Measurements from ENCODE around the gene FBXO31.

Gene FBXO31

DNA sequence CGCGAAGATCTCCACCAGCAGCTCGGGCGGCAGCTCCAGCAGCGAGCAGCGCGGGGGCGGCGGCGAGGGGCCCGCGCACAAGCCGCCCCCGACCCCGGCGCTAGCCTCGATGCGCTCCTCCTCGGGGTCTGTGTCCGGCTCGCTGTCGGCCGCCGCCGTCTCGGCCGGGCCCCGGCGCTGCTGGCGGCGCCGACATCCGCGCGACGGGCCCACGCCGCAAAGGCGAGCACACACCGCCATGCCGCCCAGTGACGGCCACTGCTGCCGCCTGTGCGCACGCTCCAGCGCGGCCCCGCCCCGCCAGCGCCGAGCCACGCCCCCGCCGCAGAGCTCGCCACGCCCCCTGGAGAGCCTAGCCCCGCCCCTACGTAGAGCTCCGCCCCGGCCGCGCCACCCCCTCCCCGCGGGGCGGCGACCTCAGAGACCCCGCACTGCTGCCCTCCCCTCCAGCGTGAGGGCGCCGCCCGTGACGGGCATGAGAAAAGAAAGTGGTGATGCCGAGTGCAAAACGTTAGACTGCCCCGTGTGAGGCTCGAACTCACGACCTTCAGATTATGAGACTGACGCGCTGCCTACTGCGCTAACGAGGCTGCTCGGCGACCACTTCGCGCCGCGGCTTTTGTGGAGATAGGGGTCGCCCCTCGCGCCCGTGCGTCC lies at the start of gene FBXO31:
Gene FBXO31 (minus strand): TSS at position 272 of the 657 bp plus-strand sequence. CDS start 32 bp downstream, at position 240.
- DNase-seq (ENCODE audit: low read depth), result peak; percentile 89

DNA sequence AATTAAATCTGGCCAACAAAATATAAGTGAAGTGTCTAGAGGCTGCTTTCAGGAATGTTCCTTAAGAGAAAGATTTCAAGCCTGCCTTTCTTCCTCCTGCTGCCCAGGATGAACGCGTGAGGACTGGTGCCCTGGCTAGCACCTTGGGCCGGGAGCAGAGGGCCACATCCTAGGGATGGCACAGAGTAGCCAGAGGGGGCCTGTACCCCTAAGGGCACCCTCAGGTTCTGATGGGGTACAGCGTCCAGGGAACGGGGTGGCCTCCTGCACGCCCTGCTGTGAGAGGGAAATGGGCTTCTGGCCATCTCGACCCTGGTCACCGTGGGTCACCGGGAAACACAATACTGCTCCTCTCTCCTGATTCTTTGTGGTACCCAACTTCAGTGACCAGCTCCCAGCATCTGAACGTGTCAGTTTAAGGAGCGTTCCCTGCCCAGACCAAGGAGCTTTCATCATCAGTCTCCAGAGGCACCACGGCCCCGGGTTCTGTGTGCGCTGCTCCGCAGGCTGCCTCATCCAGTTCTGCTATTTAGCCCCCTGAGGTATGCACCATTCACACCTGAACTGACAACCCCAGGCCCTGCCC lies 48.8 kb upstream of the FBXO31 start:
- DNase-seq (ENCODE audit: low read depth), result no peak

DNA sequence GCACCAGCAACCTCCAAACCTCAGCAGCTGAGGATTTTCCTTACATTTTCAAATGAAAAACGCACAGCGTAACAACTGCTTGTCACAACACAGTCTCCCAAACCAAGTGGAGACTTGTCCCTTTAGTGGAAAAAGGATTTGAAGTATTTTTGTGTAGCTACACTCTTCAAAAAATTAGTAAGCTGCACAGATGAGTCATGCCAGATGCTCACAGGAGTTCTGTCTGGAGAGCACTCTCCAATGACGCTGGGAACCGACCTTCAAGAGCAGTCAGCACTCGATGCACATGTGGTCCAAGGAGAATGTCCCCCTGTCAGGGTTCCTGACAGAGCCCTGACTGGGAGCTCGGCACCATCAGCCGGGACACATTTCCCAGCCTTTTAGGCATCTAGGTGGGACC lies 48.4 kb upstream of the FBXO31 start:
- no peak for DNase-seq (ENCODE audit: low read depth)

DNA sequence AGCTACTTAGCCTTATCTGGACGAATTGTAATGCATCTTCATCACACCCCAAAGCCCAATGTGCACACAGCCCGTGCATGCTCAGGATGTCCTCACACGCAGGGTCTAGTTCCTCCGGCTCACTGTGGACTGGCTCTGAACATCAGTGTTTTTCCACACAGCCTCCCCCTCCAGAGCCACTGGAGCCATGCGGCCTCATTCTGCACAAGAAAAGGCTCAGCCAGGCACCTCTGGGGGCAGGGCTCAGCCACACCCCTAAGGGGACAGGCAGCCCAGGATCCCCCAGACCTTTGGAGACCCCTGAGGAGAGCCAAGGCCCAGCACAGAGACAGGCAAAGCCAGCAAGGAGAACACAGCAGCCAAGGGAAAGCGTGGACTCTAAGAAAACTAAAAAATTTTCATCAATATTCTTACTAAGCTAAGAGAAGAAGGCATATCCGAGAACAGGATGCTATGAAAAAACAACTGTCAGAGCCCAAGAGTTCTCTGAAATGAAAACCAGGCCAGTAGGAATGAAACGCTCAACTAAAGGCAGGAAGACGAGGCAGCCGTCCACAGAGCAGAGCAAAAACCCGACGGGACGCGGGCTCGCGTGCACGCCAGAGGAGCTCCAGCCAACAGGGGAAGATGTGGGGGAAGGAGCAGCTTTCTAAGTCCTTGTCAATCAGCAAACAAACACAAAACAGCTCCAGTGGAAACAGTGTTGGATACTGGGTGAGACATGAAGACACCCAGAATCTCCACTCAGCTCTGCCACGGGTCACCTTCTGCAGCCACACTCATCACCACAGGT lies 43.0 kb upstream of the FBXO31 start:
- DNase-seq (ENCODE audit: low read depth), result no peak

GRCh38 chr16:87425941-87426340 lies 42.4 kb upstream of the FBXO31 start:
- DNase-seq (ENCODE audit: low read depth), result no peak

- DNase-seq (ENCODE audit: low read depth), result no peak
Observed at GRCh38 chr16:87424266-87424665, 40.7 kb upstream of the FBXO31 start.

GRCh38 chr16:87423429-87423828 lies 39.9 kb upstream of the FBXO31 start:
- no peak for DNase-seq (ENCODE audit: low read depth)

GRCh38 chr16:87422106-87422505 lies 38.5 kb upstream of the FBXO31 start:
- DNase-seq (ENCODE audit: low read depth), result no peak

DNA sequence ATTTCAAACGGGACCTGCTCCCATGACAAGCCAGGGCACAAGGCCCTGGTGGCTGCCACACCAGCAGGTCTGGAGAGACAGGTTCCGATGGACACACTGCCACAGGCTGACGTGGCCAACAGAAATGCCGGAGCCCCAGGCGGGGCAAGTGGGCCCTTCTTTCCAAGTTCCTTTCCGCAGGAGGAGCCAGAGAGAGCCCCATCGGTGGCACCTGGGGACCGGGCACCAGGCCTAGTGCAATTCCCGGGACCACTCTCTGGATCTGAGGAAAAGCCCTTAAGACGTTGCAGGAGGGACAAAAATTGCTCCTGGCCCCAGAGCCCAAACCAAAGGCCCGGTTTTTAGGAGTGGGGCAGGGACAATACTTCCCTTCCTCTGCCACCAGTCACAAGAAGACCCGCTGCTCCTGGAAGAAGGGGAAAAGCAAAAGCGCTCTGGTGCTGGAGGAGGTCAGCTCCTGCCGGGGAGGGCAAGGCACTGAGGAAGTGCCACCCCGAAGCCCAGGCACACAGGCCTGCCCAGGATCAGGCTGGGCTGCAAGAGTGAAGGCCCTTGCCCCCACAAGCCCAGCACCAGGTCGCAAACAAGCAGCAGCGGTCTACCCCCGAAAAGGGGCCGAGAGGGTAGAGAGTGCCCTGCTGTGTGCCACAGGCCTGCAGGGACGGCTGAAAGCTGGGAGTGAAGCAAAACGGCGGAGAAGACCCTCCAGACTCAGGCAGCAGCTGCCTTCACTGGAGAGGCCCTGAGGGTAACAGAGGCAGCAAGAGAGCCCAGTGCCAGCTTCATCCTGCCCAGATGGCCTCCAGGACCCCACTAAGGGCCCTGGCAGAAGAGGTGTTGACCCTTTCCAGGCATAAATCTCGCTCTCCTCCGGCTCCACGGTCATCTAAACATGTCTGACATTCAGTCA lies 37.7 kb upstream of the FBXO31 start:
- no peak for DNase-seq (ENCODE audit: low read depth)

DNA sequence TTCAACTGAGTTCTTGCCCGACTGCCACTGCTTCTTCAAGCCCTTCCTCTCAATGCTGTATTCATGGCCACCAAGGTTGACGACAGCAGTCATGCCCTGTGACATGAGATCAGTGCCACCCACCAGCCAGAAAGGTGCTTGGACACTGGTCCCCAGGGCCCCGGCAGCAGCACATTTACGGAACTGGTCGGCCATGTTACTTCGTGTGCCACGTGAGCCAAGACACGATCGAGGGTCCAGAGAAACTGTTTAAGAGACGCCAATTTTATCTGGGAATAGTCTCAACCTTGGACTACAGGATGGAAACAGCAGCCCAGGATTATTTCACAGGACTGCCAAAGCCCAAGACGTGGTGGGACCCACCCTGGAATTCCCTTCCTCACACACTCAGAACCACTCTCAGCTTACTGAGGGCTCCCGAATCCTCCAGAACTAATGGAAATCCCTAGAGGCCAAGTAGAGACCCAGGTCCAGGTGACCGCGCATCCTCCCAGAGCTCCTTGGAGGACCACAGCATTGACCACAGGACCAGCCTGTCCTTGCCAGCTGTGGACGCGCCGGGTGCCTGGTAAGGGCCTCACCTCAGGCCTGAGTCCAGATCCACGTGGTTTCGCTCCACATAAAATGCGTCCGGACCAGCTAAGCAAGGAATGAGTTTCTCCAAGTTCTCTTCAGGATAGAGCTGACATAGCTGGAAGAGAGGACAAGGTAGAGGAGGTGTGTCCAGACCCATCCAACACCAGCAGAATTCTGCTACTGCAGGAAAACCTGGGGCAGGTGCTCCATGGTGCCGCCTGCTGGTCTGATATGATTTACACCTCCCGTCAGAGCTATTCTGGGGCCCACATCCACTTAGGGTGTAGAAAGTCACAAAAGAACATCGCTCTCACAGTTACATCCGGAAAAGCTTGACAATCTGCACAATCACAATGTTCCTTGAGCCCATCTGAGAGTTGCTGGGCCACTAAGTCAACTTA lies 36.7 kb upstream of the FBXO31 start:
- DNase-seq (ENCODE audit: low read depth), result no peak

DNA sequence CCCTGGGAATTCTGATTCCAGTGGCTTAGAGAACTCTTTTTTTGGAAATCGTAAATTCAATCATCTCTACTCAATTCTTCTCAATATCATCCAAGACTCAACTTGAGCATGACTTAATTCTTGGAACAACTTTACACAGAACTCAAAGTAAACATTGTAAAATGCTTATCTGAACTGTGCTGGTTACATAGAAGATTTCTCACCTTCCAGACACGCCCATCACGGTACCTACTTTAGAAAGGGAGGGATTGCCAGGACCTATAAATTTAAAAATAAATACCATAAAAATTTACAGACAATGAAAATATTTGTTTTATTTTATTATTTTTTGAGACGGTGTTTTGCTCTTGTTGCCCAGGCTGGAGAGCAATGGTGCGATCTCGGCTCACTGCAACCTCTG lies 35.1 kb upstream of the FBXO31 start:
- DNase-seq (ENCODE audit: low read depth), result no peak

GRCh38 chr16:87418216-87418615 lies 34.6 kb upstream of the FBXO31 start:
- no peak for DNase-seq (ENCODE audit: low read depth)

GRCh38 chr16:87417528-87417910 lies 33.9 kb upstream of the FBXO31 start:
- no peak for DNase-seq (ENCODE audit: low read depth)

GRCh38 chr16:87416826-87417527 lies 33.4 kb upstream of the FBXO31 start:
- no peak for DNase-seq (ENCODE audit: low read depth)

DNA sequence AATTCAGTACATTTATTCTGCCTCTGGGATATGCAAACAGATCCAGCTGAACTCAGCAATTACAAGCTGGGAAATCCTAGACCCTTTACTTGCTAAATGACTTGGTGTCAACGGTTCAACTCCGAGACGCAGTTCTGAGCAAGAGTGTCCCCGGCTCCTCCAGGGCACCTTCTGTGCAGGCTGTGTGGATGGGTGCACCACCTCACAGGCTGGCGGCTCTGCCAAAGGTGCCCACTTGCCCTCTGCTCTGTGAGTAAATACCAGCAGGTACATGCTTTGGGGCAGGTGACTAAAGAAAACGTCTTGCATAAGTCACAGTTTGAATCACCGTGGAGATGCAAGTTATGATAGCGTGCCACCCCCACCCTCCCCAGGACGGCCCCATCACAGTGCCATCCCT lies 31.9 kb upstream of the FBXO31 start:
- DNase-seq (ENCODE audit: low read depth), result no peak

- DNase-seq (ENCODE audit: low read depth), result no peak
Observed at GRCh38 chr16:87414251-87414680, 30.7 kb upstream of the FBXO31 start.

DNA sequence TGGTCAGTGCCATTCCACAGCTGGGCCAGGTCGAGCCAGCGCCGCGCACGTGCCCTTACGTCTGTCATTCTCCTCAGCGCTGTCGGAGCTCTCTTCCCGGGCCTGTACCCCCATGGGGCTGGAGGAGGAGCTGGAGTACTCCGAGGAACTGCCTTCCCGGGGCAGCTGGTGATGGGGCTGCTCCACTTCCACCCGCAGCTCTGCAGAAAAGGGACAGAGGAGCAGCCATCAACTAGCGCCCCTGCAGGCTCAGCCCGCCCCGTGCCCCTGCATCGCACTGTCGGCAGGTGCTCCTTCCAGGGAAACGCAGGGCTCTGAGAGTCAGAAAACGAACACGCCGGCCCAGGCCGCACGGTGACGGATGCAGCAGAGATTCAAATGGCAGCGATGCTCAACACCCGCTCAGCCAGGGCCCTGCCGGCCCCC lies 29.4 kb upstream of the FBXO31 start:
- DNase-seq (ENCODE audit: low read depth), result no peak

GRCh38 chr16:87412371-87412995 lies 28.9 kb upstream of the FBXO31 start:
- no peak for DNase-seq (ENCODE audit: low read depth)

DNA sequence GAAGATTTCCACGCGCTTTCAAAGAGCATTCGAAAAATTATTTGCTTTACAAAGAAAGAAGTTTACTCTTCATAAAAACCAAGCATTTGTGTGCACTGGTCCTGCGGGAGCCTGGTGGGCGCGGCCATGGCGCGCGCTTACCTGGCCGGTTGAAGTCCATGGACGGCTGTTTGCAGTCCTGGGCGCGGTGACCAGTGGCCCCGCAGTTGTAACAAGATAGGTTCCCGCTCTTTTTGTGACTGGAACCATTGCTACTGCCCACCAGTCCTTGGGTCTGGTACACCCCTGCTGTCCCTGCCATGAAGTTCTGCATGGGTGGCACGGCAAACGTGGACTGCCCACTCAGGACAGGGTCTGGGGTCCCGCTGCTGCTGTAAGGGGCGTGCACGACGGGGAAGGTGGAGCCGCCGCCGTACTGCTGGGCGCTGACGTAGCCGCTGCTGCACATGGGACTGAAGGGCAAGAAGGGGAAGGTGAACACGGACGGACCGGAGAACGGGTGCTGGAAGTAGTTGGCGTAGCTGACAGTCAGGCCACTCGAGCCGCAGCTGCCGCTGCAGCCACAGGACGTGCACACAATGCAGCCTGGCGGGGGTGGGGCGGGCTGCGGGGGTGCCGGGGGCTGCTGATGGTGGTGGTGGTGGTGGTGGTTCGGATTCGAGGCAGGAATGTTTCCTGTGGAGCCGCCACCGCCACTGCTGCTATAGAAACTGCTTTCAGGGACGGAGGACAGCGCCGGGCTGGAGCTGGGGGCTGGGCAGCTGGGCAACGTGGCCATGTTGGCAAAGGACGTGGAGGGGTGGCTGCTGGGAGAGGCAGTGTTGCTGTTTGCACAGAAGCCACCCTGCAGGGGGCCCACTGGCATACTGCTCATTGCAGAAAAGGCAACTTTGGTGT lies 28.0 kb upstream of the FBXO31 start:
- no peak for DNase-seq (ENCODE audit: low read depth)
